CD4-positive, alpha-beta memory T cell (primary cell): ENCODE data around the gene UBE3C. TPM values are rescaled to one million over a fixed set of nuclear protein-coding genes. Genes with fewer than 3 reads are reported as not detected.

Source experiments
- CTCF ChIA-PET: fragments of 350-600 bp; sonication (Branson Sonifier 250); formaldehyde crosslinking; loops from one replicate; lab custom pipeline; 2021; ENCODE audit warnings: inconsistent platforms; ENCODE audit not compliant: partially characterized antibody; lab: Charles Lee
- POLR2A ChIA-PET: fragments of 350-600 bp; sonication (Branson Sonifier 250); formaldehyde crosslinking; loops from one replicate; lab custom pipeline; 2021; ENCODE audit not compliant: partially characterized antibody; lab: Charles Lee
- DNase-seq, 5 donors: peaks; one replicate each; pipeline versions ENCODE4 v3.0.0 to v3.0.0-alpha.2; 2020 to 2022; ENCODE audit warnings: mixed read lengths in 1 of 5
- H3K27ac ChIP-seq: one replicate; pipeline ENCODE4 v1.7.0; 2013; ENCODE audit warnings: low read depth, low read length
- H3K27me3 ChIP-seq: 2 replicates; pipeline ENCODE4 v1.7.0; 2013; ENCODE audit warnings: mild to moderate bottlenecking, low read length, moderate library complexity; ENCODE audit not compliant: insufficient read depth
- H3K36me3 ChIP-seq: 2 replicates; pipeline ENCODE4 v1.7.0; 2013; ENCODE audit warnings: mild to moderate bottlenecking, low read length, moderate library complexity; ENCODE audit not compliant: insufficient read depth
- H3K4me1 ChIP-seq: 2 replicates; pipeline ENCODE4 v1.7.0; 2013; ENCODE audit warnings: mild to moderate bottlenecking, low read length, moderate library complexity; ENCODE audit not compliant: insufficient read depth
- H3K4me3 ChIP-seq, 2 donors: one replicate each; pipeline ENCODE4 v1.7.0; 2013; ENCODE audit warnings: low read length in 2 of 2, mild to moderate bottlenecking in 1 of 2
- H3K9me3 ChIP-seq, 2 donors: one replicate each; pipeline ENCODE4 v1.7.0; 2013; ENCODE audit warnings: low read length in 2 of 2, control low read depth in 1 of 2; ENCODE audit not compliant: control insufficient read depth in 1 of 2
- H3K27ac Mint-ChIP-seq, 7 donors: one replicate each; pipeline ENCODE4 v1.8.0; 2020 to 2021; ENCODE audit warnings: mixed read lengths in 7 of 7, mild to moderate bottlenecking in 6 of 7, inconsistent platforms in 3 of 7, moderate library complexity in 3 of 7
- H3K27me3 Mint-ChIP-seq, 2 donors: one replicate each; pipeline ENCODE4 v1.8.0; 2020 to 2021; ENCODE audit warnings: mixed read lengths in 2 of 2
- H3K36me3 Mint-ChIP-seq, 2 donors: one replicate each; pipeline ENCODE4 v1.8.0; 2020 to 2021; ENCODE audit warnings: mixed read lengths in 2 of 2, inconsistent platforms in 1 of 2, mild to moderate bottlenecking in 1 of 2
- H3K4me1 Mint-ChIP-seq, 4 donors: one replicate each; pipeline ENCODE4 v1.8.0; 2020 to 2021; ENCODE audit warnings: mixed read lengths in 4 of 4, mild to moderate bottlenecking in 1 of 4
- H3K4me3 Mint-ChIP-seq, 8 donors: one replicate each; pipeline ENCODE4 v1.8.0; 2020 to 2021; ENCODE audit warnings: mixed read lengths in 8 of 8, mild to moderate bottlenecking in 7 of 8, moderate library complexity in 6 of 8, inconsistent platforms in 3 of 8
- H3K9me3 Mint-ChIP-seq, 8 donors: one replicate each; pipeline ENCODE4 v1.8.0; 2020 to 2021; ENCODE audit warnings: mixed read lengths in 8 of 8, mild to moderate bottlenecking in 5 of 8, inconsistent platforms in 3 of 8, moderate library complexity in 1 of 8
- intact Hi-C: fragments of 100-400 bp; cut with micrococcal nuclease; formaldehyde crosslinking; loops from one replicate; pipeline ENCODE4 v1.15.1; 2023
- polyA plus RNA-seq, 2 donors: library from polyadenylated mRNA; unstranded; fragments of 300-500 nt; fragmentation: Illumina TruSeq; gene quantifications; one replicate each; pipeline ENCODE4 v1.2.3, GENCODE V29; 2021
- total RNA-seq, 2 experiments: library from RNA; stranded (reverse); gene quantifications; one replicate each; pipeline ENCODE4 v1.2.3, GENCODE V29; 2021

Gene UBE3C
- total and polyA plus RNA-seq, 4 experiments from 2014 or later, result 32.6 to 59.7 (median 46.8) TPM

GRCh38 chr7:157176771-157177170 lies 38.0 kb downstream of the UBE3C start:
- POLR2A ChIA-PET, result no interaction called here
- Mint-ChIP-seq H3K4me1 (no peaks in the 10 kb centered on the region), H3K27ac (no peak overlapping the region), H3K4me3 (no peak overlapping the region), H3K27me3 (no peaks in the 10 kb centered on the region), H3K9me3 (no peaks in the 10 kb centered on the region), H3K36me3 (peaks cover 35 to 80% of the 10 kb centered on the region in 2 donors)
- H3K4me3 ChIP-seq, result no peak overlapping the region
- no peak overlapping the region for H3K27ac ChIP-seq
- CTCF ChIA-PET, result interaction anchor here (0.9 to 1.3 kb wide), 2 partner anchors 8 to 10 kb away, joined by 3 read pairs; no protein-coding TSS in a partner anchor
- intact Hi-C loops, result no loop called here
- no peaks in the 10 kb centered on the region for H3K4me1 ChIP-seq
- DNase-seq, result no peak
- no peaks in the 10 kb centered on the region for H3K27me3 ChIP-seq
- H3K36me3 ChIP-seq, result peaks cover 66% of the 10 kb centered on the region
- no peaks in the 10 kb centered on the region for H3K9me3 ChIP-seq

GRCh38 chr7:157177333-157177982 lies 38.7 kb downstream of the UBE3C start:
- peaks cover 67% of the 10 kb centered on the region for H3K36me3 ChIP-seq
- POLR2A ChIA-PET, result no interaction called here

GRCh38 chr7:157177983-157178381 lies 39.3 kb downstream of the UBE3C start:
- H3K27me3 Mint-ChIP-seq, result no peaks in the 10 kb centered on the region
- H3K4me1 Mint-ChIP-seq, result no peaks in the 10 kb centered on the region
- H3K36me3 Mint-ChIP-seq, result peaks cover 35 to 80% of the 10 kb centered on the region in 2 donors
- H3K27ac Mint-ChIP-seq, result no peak overlapping the region
- ChIA-PET POLR2A (no interaction called here), CTCF (no interaction called here)
- DNase-seq, result no peak
- no peaks in the 10 kb centered on the region for H3K9me3 ChIP-seq
- H3K9me3 Mint-ChIP-seq, result no peaks in the 10 kb centered on the region
- H3K36me3 ChIP-seq, result peaks cover 67% of the 10 kb centered on the region
- H3K27ac ChIP-seq, result no peak overlapping the region
- no peaks in the 10 kb centered on the region for H3K4me1 ChIP-seq
- H3K27me3 ChIP-seq, result no peaks in the 10 kb centered on the region
- H3K4me3 Mint-ChIP-seq, result no peak overlapping the region
- no peak overlapping the region for H3K4me3 ChIP-seq
- intact Hi-C loops, result no loop called here

More at GRCh38 chr7:157177333-157177982, 38.7 kb downstream of the UBE3C start:
- Mint-ChIP-seq H3K27me3 (no peaks in the 10 kb centered on the region), H3K36me3 (peaks cover 39 to 83% of the 10 kb centered on the region in 2 donors), H3K27ac (no peak overlapping the region), H3K9me3 (no peaks in the 10 kb centered on the region), H3K4me3 (no peak overlapping the region), H3K4me1 (no peaks in the 10 kb centered on the region)
- H3K27me3 ChIP-seq, result no peaks in the 10 kb centered on the region
- intact Hi-C loops, result no loop called here
- DNase-seq, result no peak
- H3K9me3 ChIP-seq, result no peaks in the 10 kb centered on the region
- H3K4me3 ChIP-seq, result no peak overlapping the region
- H3K27ac ChIP-seq, result no peak overlapping the region
- no peaks in the 10 kb centered on the region for H3K4me1 ChIP-seq
- CTCF ChIA-PET, result interaction anchor here (0.9 to 1.3 kb wide), 2 partner anchors 9 kb away, joined by 3 read pairs; no protein-coding TSS in a partner anchor

GRCh38 chr7:157183832-157184231 lies 45.1 kb downstream of the UBE3C start:
- Histone ChIP-seq H3K4me1 (no peaks in the 10 kb centered on the region), H3K27me3 (no peaks in the 10 kb centered on the region), H3K9me3 (no peaks in the 10 kb centered on the region), H3K36me3 (peaks cover 65% of the 10 kb centered on the region), H3K4me3 (no peak overlapping the region), H3K27ac (no peak overlapping the region)
- intact Hi-C loops, result no loop called here
- H3K4me3 Mint-ChIP-seq, result no peak overlapping the region
- peaks cover 30 to 82% of the 10 kb centered on the region in 2 donors for H3K36me3 Mint-ChIP-seq
- DNase-seq, result no peak
- ChIA-PET POLR2A (no interaction called here), CTCF (no interaction called here)
- no peak overlapping the region for H3K27ac Mint-ChIP-seq
- no peaks in the 10 kb centered on the region for H3K4me1 Mint-ChIP-seq
- H3K9me3 Mint-ChIP-seq, result no peaks in the 10 kb centered on the region
- no peaks in the 10 kb centered on the region for H3K27me3 Mint-ChIP-seq

GRCh38 chr7:157188091-157188665 lies 49.5 kb downstream of the UBE3C start:
- ChIA-PET CTCF (no interaction called here), POLR2A (no interaction called here)
- Histone ChIP-seq H3K9me3 (no peaks in the 10 kb centered on the region), H3K4me3 (no peak overlapping the region), H3K27me3 (no peaks in the 10 kb centered on the region), H3K36me3 (peaks cover 61% of the 10 kb centered on the region), H3K4me1 (no peaks in the 10 kb centered on the region), H3K27ac (no peak overlapping the region)
- peaks cover 0 to 5% (median 0%) of the 10 kb centered on the region in 4 donors for H3K4me1 Mint-ChIP-seq
- peaks cover 44 to 78% of the 10 kb centered on the region in 2 donors for H3K36me3 Mint-ChIP-seq
- no peaks in the 10 kb centered on the region for H3K27me3 Mint-ChIP-seq
- peak overlapping the region in 1 of 7 donors; percentile 37 for H3K27ac Mint-ChIP-seq
- intact Hi-C loops, result no loop called here
- no peak overlapping the region for H3K4me3 Mint-ChIP-seq
- H3K9me3 Mint-ChIP-seq, result peaks cover 0 to 2% (median 0%) of the 10 kb centered on the region in 8 donors
- no peak for DNase-seq

GRCh38 chr7:157189405-157189804 lies 50.7 kb downstream of the UBE3C start:
- Mint-ChIP-seq H3K36me3 (peaks cover 48 to 81% of the 10 kb centered on the region in 2 donors), H3K27me3 (no peaks in the 10 kb centered on the region), H3K27ac (peak overlapping the region in 5 of 7 donors; percentile 4 to 75 (median 17)), H3K9me3 (peaks cover 0 to 2% (median 0%) of the 10 kb centered on the region in 8 donors), H3K4me3 (no peak overlapping the region), H3K4me1 (peaks cover 0 to 5% (median 0%) of the 10 kb centered on the region in 4 donors)
- POLR2A ChIA-PET, result no interaction called here
- H3K27ac ChIP-seq, result no peak overlapping the region
- CTCF ChIA-PET, result no interaction called here
- DNase-seq, result no peak
- intact Hi-C loops, result no loop called here
- H3K4me1 ChIP-seq, result no peaks in the 10 kb centered on the region
- no peaks in the 10 kb centered on the region for H3K9me3 ChIP-seq
- H3K36me3 ChIP-seq, result peaks cover 51% of the 10 kb centered on the region
- no peaks in the 10 kb centered on the region for H3K27me3 ChIP-seq
- no peak overlapping the region for H3K4me3 ChIP-seq

GRCh38 chr7:157192861-157193260 lies 54.1 kb downstream of the UBE3C start:
- no peak for DNase-seq
- peaks cover 46% of the 10 kb centered on the region for H3K36me3 ChIP-seq
- Mint-ChIP-seq H3K9me3 (peaks cover 0 to 2% (median 0%) of the 10 kb centered on the region in 8 donors), H3K4me3 (no peak overlapping the region), H3K27ac (peak overlapping the region in 1 of 7 donors; percentile 42), H3K27me3 (no peaks in the 10 kb centered on the region), H3K36me3 (peaks cover 54 to 82% of the 10 kb centered on the region in 2 donors), H3K4me1 (peaks cover 0 to 7% (median under 1%) of the 10 kb centered on the region in 4 donors)
- no peak overlapping the region for H3K4me3 ChIP-seq
- H3K27me3 ChIP-seq, result no peaks in the 10 kb centered on the region
- no peaks in the 10 kb centered on the region for H3K4me1 ChIP-seq
- H3K27ac ChIP-seq, result no peak overlapping the region
- POLR2A ChIA-PET, result no interaction called here
- H3K9me3 ChIP-seq, result no peaks in the 10 kb centered on the region
- CTCF ChIA-PET, result no interaction called here
- intact Hi-C loops, result no loop called here
